Panc1 (cell line): ENCODE results near the gene SSNA1.

Experiments used
- CTCF ChIP-seq: fragments of 450-650 bp; IDR thresholded peaks from 2 replicates; pipeline ENCODE4 v1.5.1; 2017; ENCODE audit warnings: mild to moderate bottlenecking
- POLR2AphosphoS5 ChIP-seq: IDR thresholded peaks from 2 replicates; pipeline ENCODE4 v1.6.1; 2012; ENCODE audit warnings: mild to moderate bottlenecking, low read depth, low read length, moderate library complexity
- SIN3A ChIP-seq: IDR thresholded peaks from 2 replicates; pipeline ENCODE4 v1.6.1; 2012; ENCODE audit warnings: low read depth, mild to moderate bottlenecking, low read length, moderate library complexity, borderline replicate concordance; ENCODE audit not compliant: insufficient read depth
- TCF7L2 ChIP-seq: IDR thresholded peaks from 2 replicates; pipeline ENCODE4 v1.6.1; 2011; ENCODE audit warnings: mild to moderate bottlenecking, low read depth, low read length, inconsistent platforms
- TF ChIP-seq, protein P1 (sequence below), 2 experiments: IDR thresholded peaks; 2 replicates each; pipeline ENCODE4 v1.6.1; 2011 to 2012; ENCODE audit warnings: low read depth in 2 of 2, control low read depth in 1 of 2, low read length in 1 of 2, mild to moderate bottlenecking in 1 of 2, moderate library complexity in 1 of 2; ENCODE audit not compliant: insufficient read depth in 1 of 2

- TF ChIP-seq CTCF (no peak), POLR2AphosphoS5 (no peak), SIN3A (no peak), TCF7L2 (no peak)
- TF ChIP-seq, protein P1, sequence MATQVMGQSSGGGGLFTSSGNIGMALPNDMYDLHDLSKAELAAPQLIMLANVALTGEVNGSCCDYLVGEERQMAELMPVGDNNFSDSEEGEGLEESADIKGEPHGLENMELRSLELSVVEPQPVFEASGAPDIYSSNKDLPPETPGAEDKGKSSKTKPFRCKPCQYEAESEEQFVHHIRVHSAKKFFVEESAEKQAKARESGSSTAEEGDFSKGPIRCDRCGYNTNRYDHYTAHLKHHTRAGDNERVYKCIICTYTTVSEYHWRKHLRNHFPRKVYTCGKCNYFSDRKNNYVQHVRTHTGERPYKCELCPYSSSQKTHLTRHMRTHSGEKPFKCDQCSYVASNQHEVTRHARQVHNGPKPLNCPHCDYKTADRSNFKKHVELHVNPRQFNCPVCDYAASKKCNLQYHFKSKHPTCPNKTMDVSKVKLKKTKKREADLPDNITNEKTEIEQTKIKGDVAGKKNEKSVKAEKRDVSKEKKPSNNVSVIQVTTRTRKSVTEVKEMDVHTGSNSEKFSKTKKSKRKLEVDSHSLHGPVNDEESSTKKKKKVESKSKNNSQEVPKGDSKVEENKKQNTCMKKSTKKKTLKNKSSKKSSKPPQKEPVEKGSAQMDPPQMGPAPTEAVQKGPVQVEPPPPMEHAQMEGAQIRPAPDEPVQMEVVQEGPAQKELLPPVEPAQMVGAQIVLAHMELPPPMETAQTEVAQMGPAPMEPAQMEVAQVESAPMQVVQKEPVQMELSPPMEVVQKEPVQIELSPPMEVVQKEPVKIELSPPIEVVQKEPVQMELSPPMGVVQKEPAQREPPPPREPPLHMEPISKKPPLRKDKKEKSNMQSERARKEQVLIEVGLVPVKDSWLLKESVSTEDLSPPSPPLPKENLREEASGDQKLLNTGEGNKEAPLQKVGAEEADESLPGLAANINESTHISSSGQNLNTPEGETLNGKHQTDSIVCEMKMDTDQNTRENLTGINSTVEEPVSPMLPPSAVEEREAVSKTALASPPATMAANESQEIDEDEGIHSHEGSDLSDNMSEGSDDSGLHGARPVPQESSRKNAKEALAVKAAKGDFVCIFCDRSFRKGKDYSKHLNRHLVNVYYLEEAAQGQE (IDR thresholded peaks at IDR 0.05; ENCODE audit: insufficient read depth in 1 of 2, low read depth in 2 of 2, low read length in 1 of 2): no peak
Observed at GRCh38 chr9:137148661-137149060, 39.8 kb upstream of the SSNA1 start.
